ENCODE data around the gene TMEM108. TPM values are rescaled to one million over a fixed set of nuclear protein-coding genes. Genes with fewer than 3 reads are reported as not detected.

TMEM108 gene
- total RNA-seq, 1 experiment from 2014 or later: 0.12 TPM

DNA sequence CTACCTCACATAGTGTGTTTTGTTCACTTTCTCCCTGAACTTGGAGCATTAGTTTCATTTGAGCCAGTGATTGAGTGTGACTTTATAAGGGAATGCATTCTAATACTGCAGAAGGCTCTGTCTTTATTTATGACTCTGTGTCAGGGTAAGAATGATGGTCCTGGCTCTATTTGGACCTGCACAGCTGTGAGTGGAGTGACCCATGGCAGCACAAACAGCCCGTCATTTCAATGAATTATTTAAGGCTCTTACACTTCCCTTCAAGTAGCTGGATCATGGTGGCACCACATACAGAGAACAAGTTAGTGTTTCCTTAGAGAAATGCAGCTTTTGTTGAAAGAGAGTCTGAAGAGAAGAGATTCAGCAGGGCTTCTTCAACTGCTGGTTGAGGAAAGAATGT lies 16.4 kb downstream of the TMEM108 start:
- DNase-seq (ENCODE audit: low read depth): no peak

DNA sequence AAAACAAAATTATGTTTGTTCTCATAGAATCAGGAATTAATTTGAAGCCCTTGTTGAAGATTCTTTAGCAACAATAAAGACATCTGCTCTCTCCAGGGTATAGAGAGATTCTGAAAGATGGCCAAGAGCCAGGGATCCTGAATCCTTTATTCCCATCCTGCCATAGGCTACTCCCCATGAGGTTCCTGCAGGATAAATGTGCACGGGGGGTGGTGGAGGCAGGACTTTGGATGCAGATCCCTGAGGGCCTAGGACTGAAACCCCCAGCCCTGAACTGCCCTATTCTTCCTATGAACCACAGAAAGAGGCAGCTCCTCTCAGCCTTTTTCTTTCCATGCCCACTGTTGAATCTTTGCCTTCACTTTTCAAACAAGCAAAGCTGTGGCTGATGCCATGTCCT lies 17.1 kb downstream of the TMEM108 start:
- DNase-seq (ENCODE audit: low read depth): no peak

DNA sequence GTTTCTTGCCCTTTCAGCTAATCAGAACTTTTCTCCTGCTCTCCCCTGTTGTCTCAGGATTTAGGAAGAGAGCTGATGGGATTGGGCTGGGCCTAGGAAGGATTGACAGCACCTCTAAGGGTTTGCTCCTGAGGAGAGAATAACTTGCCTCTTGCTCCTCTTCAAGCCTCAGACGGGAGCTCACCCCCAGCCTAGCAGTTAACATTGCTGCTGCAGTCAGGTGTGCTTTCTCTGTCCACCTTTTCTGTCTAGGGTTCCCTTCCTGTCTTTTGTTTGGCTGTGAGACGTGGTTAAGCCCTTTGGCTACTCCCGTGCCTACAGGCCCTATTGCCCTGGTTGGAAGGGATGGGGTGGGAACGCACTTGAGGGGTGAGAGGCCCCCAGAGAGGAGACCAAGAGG lies 20.1 kb downstream of the TMEM108 start:
- DNase-seq (ENCODE audit: low read depth): no peak

DNA sequence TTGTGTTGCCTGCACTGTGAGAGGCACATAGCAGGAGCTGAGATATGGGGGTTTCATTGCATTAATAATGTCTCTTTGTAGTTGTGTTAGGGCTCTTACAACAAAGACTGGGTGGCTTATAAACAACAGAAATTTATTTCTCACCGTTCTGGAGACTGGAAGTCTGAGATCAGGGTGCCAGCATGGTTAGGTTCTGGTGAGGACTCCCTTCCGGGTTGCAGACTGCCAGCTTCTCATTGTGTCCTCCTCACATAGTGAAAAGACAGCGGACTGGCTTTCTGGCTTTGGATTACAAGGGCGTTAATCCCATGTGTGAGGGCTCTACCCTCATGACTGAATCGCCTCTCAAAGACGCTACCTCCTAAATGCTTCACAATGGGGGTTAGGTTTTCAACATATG lies 20.6 kb downstream of the TMEM108 start:
- DNase-seq (ENCODE audit: low read depth): no peak

DNA sequence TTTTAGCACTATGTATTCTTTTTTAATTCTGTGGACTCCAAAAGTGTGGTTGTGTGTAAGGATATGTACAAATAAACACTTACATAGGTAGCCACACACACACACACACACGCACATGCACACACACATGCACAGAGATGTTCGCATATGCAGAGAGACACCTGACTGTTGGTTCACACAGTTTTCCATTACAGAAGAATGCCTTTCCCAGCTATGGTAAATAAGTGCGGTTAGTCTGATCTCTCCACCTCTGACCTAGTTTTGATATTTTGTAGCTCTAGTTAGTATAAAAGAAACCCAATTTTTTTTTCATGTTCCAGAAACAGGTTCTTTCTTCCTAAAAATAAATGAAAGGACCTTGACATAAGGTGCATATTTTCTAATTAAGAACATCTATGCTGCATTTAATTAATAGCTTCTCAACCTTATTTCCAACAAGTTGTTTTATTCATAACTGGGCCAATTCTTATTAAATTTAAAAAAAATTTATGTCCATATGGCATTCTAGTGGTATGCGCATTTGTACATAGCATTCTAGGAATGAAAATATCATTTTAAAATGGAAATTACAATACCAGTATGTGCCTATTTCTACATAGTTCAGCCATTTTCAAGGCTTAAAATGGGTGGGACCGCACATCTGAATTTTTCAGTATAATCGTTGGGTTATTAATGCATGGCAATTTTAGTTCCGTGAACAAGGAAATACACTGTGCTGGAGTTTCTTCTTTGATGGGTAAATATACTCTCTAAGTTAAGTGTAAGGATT lies 27.2 kb downstream of the TMEM108 start:
- DNase-seq (ENCODE audit: low read depth): no peak

DNA sequence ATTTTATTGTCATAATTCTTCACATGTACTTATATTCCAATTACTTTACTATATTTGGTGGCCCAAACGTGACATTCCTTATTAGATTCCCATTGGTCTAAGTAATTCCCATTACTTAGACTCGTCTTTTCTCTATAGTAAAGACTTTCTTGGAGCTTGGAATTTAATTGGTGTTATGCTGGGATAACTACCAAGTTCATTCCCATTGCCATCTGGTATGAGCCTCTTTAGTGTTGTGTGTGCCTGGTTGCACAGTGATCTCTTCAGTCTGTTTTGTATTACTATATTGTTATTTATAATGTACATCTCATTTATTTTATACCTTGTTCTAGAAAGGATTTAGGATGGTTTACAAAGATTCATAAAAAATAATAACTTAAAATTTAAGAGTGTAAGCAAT lies 27.8 kb downstream of the TMEM108 start:
- no peak for DNase-seq (ENCODE audit: low read depth)

DNA sequence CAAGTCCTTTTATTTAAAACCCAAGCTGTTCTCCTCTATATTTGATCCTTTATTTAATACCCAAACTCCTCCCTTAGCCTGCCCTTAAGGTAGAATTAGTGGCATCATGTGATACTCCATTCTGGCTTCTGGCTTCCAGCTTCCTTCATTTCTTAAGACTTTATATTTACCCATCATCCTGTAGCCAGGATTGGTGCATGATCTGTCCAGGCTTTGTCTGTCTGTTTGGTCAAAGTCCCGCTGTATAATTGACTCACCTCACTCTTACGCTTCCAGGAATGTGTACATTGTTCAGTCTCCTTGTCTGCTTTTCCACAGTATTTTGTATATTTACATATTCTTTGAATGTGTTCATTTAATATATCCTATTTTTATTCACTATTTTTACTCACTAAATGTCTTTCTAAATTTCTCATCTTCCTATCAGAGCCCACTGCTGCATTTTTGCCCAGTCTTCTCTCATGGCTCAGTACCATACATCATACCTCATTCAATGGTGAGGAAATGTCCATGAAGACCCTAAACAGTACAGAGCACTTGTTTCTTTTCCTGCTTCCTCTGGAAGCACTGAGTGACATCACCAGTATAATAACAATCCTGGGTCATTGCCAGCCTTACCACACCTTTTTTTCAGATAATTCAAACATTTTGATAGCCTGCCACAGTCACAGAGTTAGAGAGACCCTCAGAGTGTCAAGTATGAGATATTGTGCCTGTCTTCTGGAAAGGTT lies 31.5 kb downstream of the TMEM108 start:
- DNase-seq (ENCODE audit: low read depth): no peak

DNA sequence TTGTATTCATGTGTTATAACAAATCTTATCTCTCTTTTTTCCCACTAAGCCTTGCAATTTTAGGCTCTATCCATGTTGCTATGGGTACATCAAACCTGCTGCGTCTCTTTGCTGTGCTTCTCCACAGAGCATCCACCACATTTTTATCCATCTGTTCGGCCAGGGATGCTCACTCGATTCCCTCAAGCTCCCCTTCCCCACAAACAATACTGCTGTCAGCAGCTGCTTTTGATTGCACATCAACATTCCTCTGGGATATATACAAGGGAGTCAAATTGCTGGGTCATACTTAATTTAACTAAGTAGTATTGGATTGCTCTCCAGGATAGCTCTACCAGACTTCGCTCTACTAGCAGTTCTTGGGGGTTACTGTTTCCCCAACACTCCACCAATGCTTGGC lies 36.8 kb downstream of the TMEM108 start:
- no peak for DNase-seq (ENCODE audit: low read depth)

DNA sequence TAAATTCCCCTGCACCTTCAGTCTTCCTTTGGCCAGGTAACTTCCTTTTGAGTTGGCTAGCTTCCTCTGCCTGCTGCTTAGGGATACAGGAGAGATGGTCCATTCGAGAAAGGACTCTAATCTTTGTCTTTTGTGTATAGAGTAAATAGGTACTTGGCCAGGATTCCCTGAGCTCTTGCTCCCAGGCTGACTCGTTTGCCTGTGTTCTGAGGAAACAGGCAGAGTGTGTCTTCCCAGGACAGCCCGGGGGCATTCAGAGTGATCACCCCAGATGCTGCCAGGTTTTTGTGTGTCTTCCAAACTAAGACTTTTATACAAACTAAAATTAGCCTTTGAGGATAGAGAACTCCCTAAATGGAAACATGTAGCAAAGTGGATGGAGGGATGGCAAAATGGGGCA lies 39.5 kb downstream of the TMEM108 start:
- DNase-seq (ENCODE audit: low read depth): no peak

DNA sequence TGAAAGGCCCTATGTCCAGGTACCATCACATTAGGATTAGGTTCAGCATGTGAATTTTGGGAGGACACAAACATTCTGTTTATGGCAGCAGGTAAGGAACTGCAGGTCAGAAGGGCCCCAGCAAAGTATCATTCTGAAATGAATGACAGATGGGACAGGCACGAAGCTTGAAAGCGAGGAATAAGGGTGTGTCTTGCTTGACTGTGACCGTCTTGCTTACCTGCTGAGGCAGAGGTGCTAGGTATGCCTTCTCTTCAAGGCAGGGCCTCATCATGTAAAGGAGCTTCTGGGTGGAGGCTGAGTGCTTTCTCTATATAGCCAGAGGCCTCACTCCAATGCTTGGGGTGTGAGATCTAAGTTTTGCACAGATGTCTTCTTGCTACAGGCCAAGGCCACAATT lies 41.4 kb downstream of the TMEM108 start:
- no peak for DNase-seq (ENCODE audit: low read depth)

DNA sequence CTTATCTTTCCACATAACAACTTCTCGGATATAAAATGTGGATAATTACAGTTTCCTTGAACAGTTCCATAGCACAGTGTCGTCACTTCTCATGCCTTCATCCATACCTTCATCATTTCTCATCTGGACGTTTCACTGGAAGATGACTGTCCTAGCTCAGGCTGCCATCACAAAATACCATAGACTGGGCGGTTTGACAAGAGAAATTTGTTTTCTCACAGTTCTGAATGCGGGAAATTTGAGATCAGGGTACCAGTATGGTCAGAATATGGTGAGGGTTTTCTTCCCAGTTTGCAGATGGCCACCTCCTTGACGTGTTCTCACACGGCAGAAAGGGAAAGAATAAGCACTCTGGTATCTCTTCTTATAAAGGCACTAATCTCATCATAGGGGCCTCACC lies 42.8 kb downstream of the TMEM108 start:
- DNase-seq (ENCODE audit: low read depth): no peak

DNA sequence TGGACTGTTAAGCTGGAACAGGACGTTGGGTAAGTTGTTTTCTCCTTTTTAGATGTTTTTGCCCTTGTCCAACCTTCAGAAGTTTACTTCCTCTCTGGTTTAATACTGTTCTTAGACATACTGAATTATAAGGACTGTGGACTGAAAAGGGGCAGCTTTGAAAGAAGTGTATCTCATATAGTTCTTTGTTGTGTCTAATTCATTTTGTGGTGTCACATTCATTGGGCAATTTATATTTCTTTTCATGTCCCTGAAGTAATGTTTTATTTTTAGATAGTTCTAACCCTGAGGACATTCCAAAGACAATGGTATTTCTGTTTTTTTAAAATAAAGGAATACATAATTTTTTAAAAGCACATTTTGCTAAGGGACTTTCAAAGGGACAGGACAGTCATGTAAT lies 45.2 kb downstream of the TMEM108 start:
- no peak for DNase-seq (ENCODE audit: low read depth)

DNA sequence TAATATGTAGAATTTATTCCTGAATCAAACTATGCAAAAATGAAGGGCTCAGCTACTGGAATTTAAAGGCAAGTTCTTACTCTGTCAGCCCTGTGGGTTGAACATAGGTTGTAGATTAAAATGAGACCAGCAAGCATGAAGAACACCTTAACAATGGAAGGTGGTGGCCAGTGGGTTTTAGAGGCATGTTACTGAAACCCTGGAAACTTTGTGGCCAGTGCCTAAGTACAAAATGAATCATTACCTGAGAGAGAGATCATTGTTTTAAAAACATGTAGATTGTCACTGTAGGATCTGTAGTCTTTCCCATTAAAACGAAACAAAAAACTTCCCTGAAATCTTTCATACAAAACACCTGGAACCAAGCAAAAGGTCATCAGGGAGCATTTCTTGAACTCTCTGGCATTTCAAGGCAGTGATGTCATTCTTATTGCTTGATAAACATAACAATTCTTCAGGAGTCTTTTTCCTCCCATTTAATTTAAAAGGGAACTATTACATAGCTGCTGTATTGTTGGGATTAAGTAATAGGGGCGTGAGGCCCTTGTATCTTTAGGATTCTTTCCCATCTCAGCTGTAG lies 51.8 kb downstream of the TMEM108 start:
- no peak for DNase-seq (ENCODE audit: low read depth)

DNA sequence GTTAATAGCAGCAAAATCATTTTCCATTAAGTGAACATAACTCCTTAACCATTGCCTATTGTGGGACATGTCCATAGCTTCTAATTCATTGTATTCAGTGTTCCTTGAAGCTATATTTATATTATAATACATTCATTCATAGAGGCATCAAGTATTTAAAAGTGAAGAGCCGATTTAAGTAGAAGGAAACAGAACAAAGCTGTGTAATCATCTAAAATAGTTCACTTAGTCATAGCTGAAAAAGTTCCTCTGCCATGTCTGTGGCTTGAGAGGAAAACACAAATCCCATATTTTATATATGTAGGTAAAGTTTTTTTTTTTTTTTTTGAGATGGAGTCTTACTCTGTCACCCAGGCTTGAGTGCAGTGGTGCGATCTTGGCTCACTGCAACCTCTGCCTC lies 54.5 kb downstream of the TMEM108 start:
- DNase-seq (ENCODE audit: low read depth): peak; percentile 1

DNA sequence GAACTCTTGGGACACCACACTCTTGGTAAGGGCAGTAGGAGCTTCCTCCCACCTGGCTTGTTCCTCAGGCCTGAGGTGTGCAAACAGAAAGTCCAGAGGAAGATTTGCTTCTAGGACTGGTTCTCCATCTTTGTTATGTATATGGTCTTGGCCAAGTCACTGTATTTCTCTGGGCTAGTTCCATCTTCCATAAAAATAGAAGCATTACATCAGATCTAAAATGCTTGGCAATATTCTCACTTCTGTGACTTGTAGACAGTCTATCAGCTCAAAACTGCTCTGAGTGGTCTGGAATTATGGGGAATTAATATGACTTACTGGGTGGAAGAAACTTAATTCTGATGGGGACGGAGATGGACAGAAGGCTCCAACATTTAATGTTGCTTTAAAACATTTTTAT lies 55.2 kb downstream of the TMEM108 start:
- DNase-seq (ENCODE audit: low read depth): no peak

DNA sequence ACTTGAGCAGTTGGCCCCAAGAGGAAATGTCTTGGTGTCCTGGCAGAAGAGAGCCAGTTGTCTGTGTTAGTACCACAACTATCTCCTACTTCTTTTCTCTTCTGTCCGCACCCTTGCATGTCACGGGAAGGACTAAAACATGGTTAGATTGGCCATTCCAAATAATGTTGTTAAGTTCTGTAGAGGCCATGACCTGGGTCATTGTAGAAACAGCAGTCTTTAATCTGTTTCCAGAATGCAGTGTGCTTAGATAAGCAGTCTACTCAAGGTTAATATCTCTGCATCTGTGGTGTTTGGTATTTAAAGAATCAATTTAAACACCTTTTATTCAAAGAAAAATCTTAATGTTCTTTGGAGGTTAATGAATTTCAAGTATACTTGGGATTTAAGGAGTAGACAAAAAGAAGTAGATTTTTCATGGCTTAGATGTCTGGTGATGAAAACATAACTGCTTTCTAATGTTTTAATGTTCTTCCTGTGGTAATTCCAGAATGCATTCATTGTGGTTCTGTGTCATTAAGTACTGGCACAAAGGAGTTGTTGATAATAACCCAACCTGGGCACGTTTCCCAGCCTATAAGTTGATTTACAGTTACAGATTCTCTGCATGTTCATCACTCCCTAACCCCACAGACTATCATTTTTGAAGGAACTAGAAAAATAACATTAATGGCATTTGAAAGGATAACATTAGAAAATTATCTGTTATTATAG lies 58.9 kb downstream of the TMEM108 start:
- peak; percentile 6 for DNase-seq (ENCODE audit: low read depth)

DNA sequence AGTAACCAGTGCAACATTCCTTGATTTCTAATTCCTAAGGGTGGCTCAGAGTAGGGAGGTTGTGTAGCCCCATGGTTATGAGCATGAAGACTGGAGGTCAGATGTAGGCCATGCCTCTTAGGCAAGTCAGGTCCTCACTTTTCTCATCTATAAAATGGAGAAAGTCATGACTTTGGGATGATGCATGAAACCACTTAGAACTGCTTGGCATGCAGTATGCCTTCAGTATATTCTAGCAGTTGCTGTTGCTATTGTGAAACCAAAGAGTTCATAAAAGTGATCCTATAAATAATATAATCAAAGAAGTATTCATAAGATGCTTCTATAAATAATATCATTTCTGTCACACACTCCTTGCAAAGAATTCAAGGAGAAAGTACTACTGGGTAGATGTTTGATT lies 65.5 kb downstream of the TMEM108 start:
- no peak for DNase-seq (ENCODE audit: low read depth)

DNA sequence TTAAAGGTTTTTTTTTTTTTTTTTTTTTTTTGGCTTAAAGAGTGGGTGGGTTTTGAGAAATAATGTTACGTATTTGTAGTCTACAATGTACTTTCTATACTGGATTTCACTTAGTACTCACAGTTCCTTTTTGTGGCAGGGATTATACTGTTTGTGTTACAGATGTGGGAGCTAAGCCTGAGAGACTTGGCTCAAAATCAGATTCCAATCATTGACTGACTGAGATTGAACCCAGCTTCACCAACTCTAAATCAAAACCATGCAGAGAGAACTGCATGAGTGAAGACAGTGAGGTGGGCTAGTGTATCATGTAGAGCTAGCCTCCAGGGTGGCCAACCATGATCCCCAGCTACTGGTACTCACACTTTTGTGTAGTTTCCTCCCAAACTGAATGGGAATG lies 68.0 kb downstream of the TMEM108 start:
- DNase-seq (ENCODE audit: low read depth): no peak

DNA sequence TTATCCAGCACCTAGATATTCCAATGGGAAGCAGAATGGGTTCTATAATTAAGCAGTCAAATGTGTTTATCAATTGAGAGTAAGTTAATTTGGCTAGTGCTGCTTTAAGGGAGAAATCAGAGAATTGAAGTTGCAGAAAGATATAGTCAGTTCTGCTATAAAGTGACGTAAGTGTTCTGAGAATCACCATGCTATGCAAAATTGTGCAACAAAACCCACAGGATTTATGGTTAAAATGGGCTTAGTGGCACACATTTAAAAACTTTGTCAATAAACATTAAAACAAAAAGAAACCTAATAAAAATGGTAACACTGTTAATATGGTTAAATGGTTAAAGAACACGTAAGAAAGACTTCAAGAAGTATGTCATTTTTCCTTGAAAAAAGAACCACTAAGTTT lies 74.5 kb downstream of the TMEM108 start:
- DNase-seq (ENCODE audit: low read depth): no peak

DNA sequence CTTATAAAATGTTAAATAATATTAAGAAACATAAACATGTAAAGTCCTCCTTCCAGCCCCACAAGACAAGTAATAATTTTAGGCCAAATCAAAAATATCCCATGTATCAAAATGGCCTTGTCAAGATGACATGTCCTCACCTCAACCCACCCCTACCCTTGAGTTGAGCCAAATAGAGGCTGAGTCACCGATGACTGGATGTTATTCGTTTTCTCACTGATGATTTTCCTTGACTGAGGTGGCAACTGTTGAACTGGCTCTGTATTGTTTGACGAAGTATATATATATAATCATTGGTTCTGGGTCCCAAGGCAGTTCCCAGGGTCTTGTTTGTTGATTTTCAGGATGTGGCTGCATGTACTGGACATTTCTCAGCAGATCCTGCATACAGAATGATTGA lies 75.3 kb downstream of the TMEM108 start:
- no peak for DNase-seq (ENCODE audit: low read depth)

DNA sequence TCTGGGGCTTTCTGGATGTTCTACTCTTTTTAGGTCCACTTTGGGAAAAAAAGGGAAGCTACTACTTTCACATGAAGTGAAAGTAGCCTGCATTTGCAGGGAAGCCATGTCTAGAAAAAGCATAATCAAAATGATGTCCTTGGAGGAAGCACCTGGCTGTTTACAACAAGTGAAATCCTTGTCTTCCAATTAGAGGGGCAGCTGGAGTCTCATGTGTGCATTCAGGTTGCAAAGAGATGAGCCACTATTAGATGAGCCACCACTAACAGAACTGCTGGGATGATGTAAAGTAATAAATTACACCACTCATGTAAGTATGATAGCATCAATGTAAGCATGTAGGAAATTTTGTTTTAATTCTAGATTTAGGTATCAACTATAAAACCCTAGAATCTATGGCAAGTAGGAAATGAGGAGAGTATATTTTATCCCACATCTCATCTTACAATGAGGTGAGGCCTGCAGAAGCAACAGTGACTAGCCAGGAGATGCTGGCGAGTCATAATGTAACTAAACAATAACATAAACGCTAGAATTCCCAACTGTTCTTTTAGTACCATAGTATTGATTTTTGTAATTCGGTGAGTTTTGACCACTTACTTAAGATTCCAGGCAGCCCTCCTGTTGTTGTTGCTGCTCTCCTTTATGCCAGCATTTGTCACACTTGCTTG lies 75.9 kb downstream of the TMEM108 start:
- DNase-seq (ENCODE audit: low read depth): no peak

DNA sequence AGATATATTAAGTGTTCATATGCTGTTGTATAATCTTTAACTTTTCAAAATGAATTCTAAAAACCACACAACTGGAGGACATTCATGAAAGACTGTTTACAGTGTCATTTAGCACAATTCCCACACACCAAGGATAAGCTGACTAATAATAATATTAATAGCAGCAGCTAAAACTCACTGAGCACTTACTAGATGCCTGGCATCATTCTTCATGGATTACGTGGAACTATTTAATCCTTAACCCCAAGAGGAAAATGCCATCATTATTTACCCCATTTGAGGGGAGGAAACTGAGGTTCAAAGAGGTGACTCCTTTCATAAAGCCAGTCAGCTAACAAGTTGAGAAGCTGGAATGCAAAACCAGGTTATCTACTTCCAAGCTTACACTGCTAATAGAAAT lies 77.0 kb downstream of the TMEM108 start:
- DNase-seq (ENCODE audit: low read depth): no peak
